HCT116 (cell line): ENCODE data around the gene MTA2. TPM values are rescaled to one million over a fixed set of nuclear protein-coding genes. Genes with fewer than 3 reads are reported as not detected.
"Not testable (repeated sequence)": the region's sequence is repeated elsewhere in the genome, so short reads cannot be mapped to it uniquely, and the experiment has no call there.

Experiments
- ATAC-seq: fragments of 200-7000 bp; cut with Tn5 transposase; 2 replicates; pipeline ENCODE4 v1.9.1; 2020; ENCODE audit warnings: mild to moderate bottlenecking, moderate library complexity
- BruUV-seq: library from RNA; stranded (reverse); fragments of 400-500 nt; replicated peaks from 2 replicates; lab custom pipeline; 2021; lab: Mats Ljungman, UMichigan
- CTCF ChIA-PET: fragments of 300-600 bp; sonication (Branson Sonifier 250); formaldehyde crosslinking; loops from one replicate; lab custom pipeline; 2021; ENCODE audit warnings: antibody characterized with exemption; lab: Charles Lee
- POLR2A ChIA-PET: fragments of 300-600, 350-600 bp; sonication (Branson Sonifier 250); formaldehyde crosslinking; loops from one replicate; lab custom pipeline; 2021; ENCODE audit warnings: antibody characterized with exemption; lab: Charles Lee
- RAD21 ChIA-PET, 2 experiments: fragments of 300-600 bp; sonication (Branson Sonifier 250); formaldehyde crosslinking; loops; one replicate each; lab custom pipeline; 2023; ENCODE audit warnings: low total read pairs in 2 of 2; ENCODE audit not compliant: uncharacterized antibody in 2 of 2, unreplicated experiment in 2 of 2, low non-redundant PET in 1 of 2; lab: Charles Lee
- DNase-seq: peaks from one replicate; pipeline ENCODE4 v3.0.0-alpha.2; 2010; ENCODE audit warnings: low read depth, low spot score
- H2AFZ ChIP-seq: fragments of 200-600 bp; shearing (Covaris generic), sonication (generic); 2 replicates; pipeline ENCODE4 v1.6.1; 2017; ENCODE audit warnings: low read depth, mixed run types, mixed read lengths, antibody characterized with exemption, low read length; ENCODE audit not compliant: poor library complexity, severe bottlenecking
- H3K27ac ChIP-seq: 2 replicates; pipeline ENCODE4 v1.5.1; 2012; ENCODE audit warnings: low read depth, low read length
- H3K27me3 ChIP-seq: fragments of 200-600 bp; sonication (generic); 2 replicates; pipeline ENCODE4 v1.6.1; 2016; ENCODE audit warnings: mixed run types, low read length, mixed read lengths; ENCODE audit not compliant: insufficient read depth
- H3K36me3 ChIP-seq, 2 experiments: fragments of 200-500 bp in 1 of 2; fragments of 200-600 bp in 1 of 2; sonication (Bioruptor generic) in 1 of 2; sonication (generic) in 1 of 2; 2 replicates each; pipeline versions ENCODE4 v1.5.1 to v1.6.1; 2014 to 2016; ENCODE audit warnings: low read length in 2 of 2, inconsistent platforms in 1 of 2, mixed read lengths in 1 of 2, mixed run types in 1 of 2; ENCODE audit not compliant: insufficient read depth in 2 of 2, control insufficient read depth in 1 of 2
- H3K4me1 ChIP-seq, 2 experiments: fragments of 200-600 bp in 1 of 2; sonication (generic) in 1 of 2; 2 replicates each; pipeline versions ENCODE4 v1.5.1 to v1.6.1; 2012 to 2017; ENCODE audit warnings: low read length in 2 of 2, inconsistent platforms in 1 of 2, mild to moderate bottlenecking in 1 of 2, mixed read lengths in 1 of 2, mixed run types in 1 of 2, moderate library complexity in 1 of 2; ENCODE audit not compliant: insufficient read depth in 2 of 2, control insufficient read depth in 1 of 2
- H3K4me2 ChIP-seq: fragments of 200-600 bp; sonication (generic); 2 replicates; pipeline ENCODE4 v1.6.1; 2017; ENCODE audit warnings: mixed run types, low read length, mixed read lengths
- H3K4me3 ChIP-seq, 2 experiments: fragments of 200-600 bp in 1 of 2; sonication (generic) in 1 of 2; replicated peaks in 1 of 2; 2 replicates each; pipeline ENCODE4 v1.5.1; 2011 to 2016; ENCODE audit warnings: low read length in 2 of 2, control low read depth in 1 of 2, low read depth in 1 of 2, mild to moderate bottlenecking in 1 of 2, mixed read lengths in 1 of 2, mixed run types in 1 of 2
- H3K79me2 ChIP-seq: fragments of 200-600 bp; sonication (generic); 2 replicates; pipeline ENCODE4 v1.6.1; 2017; ENCODE audit warnings: mild to moderate bottlenecking, mixed run types, low read length, moderate library complexity, mixed read lengths; ENCODE audit not compliant: insufficient read depth
- H3K9ac ChIP-seq: fragments of 200-600 bp; sonication (generic); 2 replicates; pipeline ENCODE4 v1.6.1; 2016; ENCODE audit warnings: low read length, mixed read lengths
- H3K9me2 ChIP-seq: fragments of 200-600 bp; sonication (generic), shearing (Covaris generic); 2 replicates; pipeline ENCODE4 v1.6.1; 2017; ENCODE audit warnings: mixed run types, mild to moderate bottlenecking, moderate library complexity; ENCODE audit not compliant: insufficient read depth
- H3K9me3 ChIP-seq, 2 experiments: fragments of 200-500 bp in 1 of 2; fragments of 200-600 bp in 1 of 2; sonication (Bioruptor generic) in 1 of 2; sonication (generic) in 1 of 2; 2 replicates each; pipeline ENCODE4 v1.6.1; 2014 to 2017; ENCODE audit warnings: low read length in 2 of 2, mixed read lengths in 2 of 2, inconsistent platforms in 1 of 2, low read depth in 1 of 2, mild to moderate bottlenecking in 1 of 2, mixed run types in 1 of 2, moderate library complexity in 1 of 2; ENCODE audit not compliant: control insufficient read depth in 1 of 2, insufficient read depth in 1 of 2
- H4K20me1 ChIP-seq: fragments of 200-600 bp; sonication (generic), shearing (Covaris generic); 2 replicates; pipeline ENCODE4 v1.6.1; 2017; ENCODE audit warnings: mixed run types, mild to moderate bottlenecking, moderate library complexity; ENCODE audit not compliant: insufficient read depth
- CBX3 ChIP-seq: IDR thresholded peaks from 2 replicates; pipeline ENCODE4 v1.6.1; 2012; ENCODE audit warnings: low read depth
- EGR1 ChIP-seq: IDR thresholded peaks from 2 replicates; pipeline ENCODE4 v1.6.1; 2012; ENCODE audit warnings: low read depth
- SIN3A ChIP-seq: IDR thresholded peaks from 2 replicates; pipeline ENCODE4 v1.6.1; 2012; ENCODE audit warnings: low read depth
- TCF7L2 ChIP-seq: IDR thresholded peaks from 2 replicates; pipeline ENCODE4 v1.7.0; 2011; ENCODE audit warnings: borderline replicate concordance, inconsistent platforms; ENCODE audit not compliant: insufficient read depth, insufficient read length; ENCODE audit errors: extremely low read depth
- intact Hi-C: fragments of 100-400 bp; cut with micrococcal nuclease; formaldehyde crosslinking; loops from 2 replicates; pipeline ENCODE4 v1.10.0; 2022
- total RNA-seq: library from RNA; stranded (reverse); gene quantifications from one replicate; pipeline ENCODE4 v1.2.1, GENCODE V29; 2021; ENCODE audit not compliant: unreplicated experiment

MTA2 gene
- total RNA-seq, 1 experiment from 2014 or later: 98.9 TPM

- Histone ChIP-seq H3K4me1 (peaks cover 9 to 43% of the 10 kb centered on the region in 2 experiments), H3K36me3 (peaks cover 45 to 72% of the 10 kb centered on the region in 2 experiments), H3K4me2 (0 out of 2 replicates have a peak overlapping the region, but pooled peaks have one; percentile 87), H4K20me1 (peaks cover 24% of the 10 kb centered on the region; the same call in 1 of the 2 replicates), H3K79me2 (peaks cover 78% of the 10 kb centered on the region)
- H3K9me3 ChIP-seq, DNase-seq, RAD21 ChIA-PET, H3K27me3 ChIP-seq, H3K9ac ChIP-seq, intact Hi-C loops, ATAC-seq, H3K4me3 ChIP-seq, H3K9me2 ChIP-seq, BruUV-seq, H3K27ac ChIP-seq, H2AFZ ChIP-seq: not testable (repeated sequence)
- ChIA-PET POLR2A (interaction anchor here (0.8 kb wide), 1 partner anchor 12 kb away, joined by 4 read pairs; no protein-coding TSS in a partner anchor), CTCF (interaction anchor here (2.0 kb wide), 1 partner anchor 10 kb away, joined by 7 read pairs; no protein-coding TSS in a partner anchor)
Observed at GRCh38 chr11:62570903-62571302, 30.8 kb downstream of the MTA2 start.

- Histone ChIP-seq H2AFZ (no peak overlapping the region), H3K9me3 (no peaks in the 10 kb centered on the region), H3K4me1 (peaks cover 8 to 51% of the 10 kb centered on the region in 2 experiments; a peak in 3 of 4 replicates), H3K36me3 (peaks cover 57 to 79% of the 10 kb centered on the region in 2 experiments), H3K27me3 (no peaks in the 10 kb centered on the region), H3K4me3 (no peak overlapping the region), H3K9me2 (no peaks in the 10 kb centered on the region), H3K4me2 (no peak overlapping the region), H3K79me2 (peaks cover 90% of the 10 kb centered on the region), H4K20me1 (peaks cover 24% of the 10 kb centered on the region; the same call in 1 of the 2 replicates), H3K9ac (no peak overlapping the region), H3K27ac (no peak overlapping the region)
- ChIA-PET CTCF (interaction anchor here (1.2 to 2.0 kb wide), 2 partner anchors 9 to 27 kb away, joined by 5 to 7 read pairs; no protein-coding TSS in a partner anchor), POLR2A (interaction anchor here (1.0 kb wide), 1 partner anchor 17 kb away, joined by 3 read pairs; no protein-coding TSS in a partner anchor), RAD21 (no interaction called here)
- ATAC-seq (no peak), DNase-seq (no peak)
- TF ChIP-seq EGR1 (no peak), TCF7L2 (no peak), SIN3A (no peak), CBX3 (no peak)
- BruUV-seq: no TSS peak
- intact Hi-C loops: no loop called here
Observed at GRCh38 chr11:62569611-62570010, 32.1 kb downstream of the MTA2 start.
